Spleen (tissue), 11 donors: ENCODE measurements around the gene GRIP1. TPM values are rescaled to one million over a fixed set of nuclear protein-coding genes. Genes with fewer than 3 reads are reported as not detected.

Source experiments
- DNase-seq: peaks from one replicate; pipeline ENCODE4 v3.0.0-alpha.2; 2020
- H3K27ac ChIP-seq, 8 donors: fragments of 200-600 bp; sonication (generic) in 7 of 8; 1 replicate in 4 of 8; 2 replicates in 4 of 8; pipeline versions ENCODE4 v1.5.0 to v1.8.0; 2016 to 2021; ENCODE audit warnings: inconsistent platforms in 4 of 8, mild to moderate bottlenecking in 4 of 8, moderate library complexity in 1 of 8
- H3K27me3 ChIP-seq, 7 donors: fragments of 200-600 bp; sonication (generic) in 6 of 7; replicated peaks in 1 of 7; 1 replicate in 4 of 7; 2 replicates in 3 of 7; pipeline versions ENCODE4 v1.5.0 to v1.8.0; 2016 to 2021; ENCODE audit warnings: inconsistent platforms in 3 of 7, mild to moderate bottlenecking in 1 of 7
- H3K36me3 ChIP-seq, 6 donors: fragments of 200-600 bp; sonication (generic) in 5 of 6; 1 replicate in 4 of 6; 2 replicates in 2 of 6; pipeline versions ENCODE4 v1.5.0 to v1.8.0; 2016 to 2021; ENCODE audit warnings: inconsistent platforms in 2 of 6
- H3K4me1 ChIP-seq, 6 donors: fragments of 200-600 bp; sonication (generic) in 5 of 6; 1 replicate in 3 of 6; 2 replicates in 3 of 6; pipeline versions ENCODE4 v1.5.0 to v1.8.0; 2016 to 2021; ENCODE audit warnings: inconsistent platforms in 3 of 6
- H3K4me3 ChIP-seq, 8 donors: fragments of 200-600 bp; sonication (generic) in 7 of 8; 1 replicate in 4 of 8; 2 replicates in 4 of 8; pipeline versions ENCODE4 v1.5.0 to v1.8.0; 2016 to 2021; ENCODE audit warnings: inconsistent platforms in 4 of 8, mild to moderate bottlenecking in 4 of 8, moderate library complexity in 2 of 8
- H3K9me3 ChIP-seq, 8 donors: fragments of 200-600 bp; sonication (generic) in 7 of 8; 1 replicate in 4 of 8; 2 replicates in 4 of 8; pipeline versions ENCODE4 v1.5.0 to v1.8.0; 2016 to 2021; ENCODE audit warnings: inconsistent platforms in 4 of 8
- POLR2A ChIP-seq, 3 donors: fragments of 450-650 bp; IDR thresholded peaks; one replicate each; pipeline ENCODE4 v1.5.1; 2017; ENCODE audit warnings: antibody characterized with exemption in 3 of 3, mild to moderate bottlenecking in 1 of 3
- POLR2AphosphoS5 ChIP-seq, 3 donors: sonication (generic); formaldehyde crosslinking; IDR thresholded peaks; one replicate each; pipeline ENCODE4 v1.5.1; 2017; ENCODE audit warnings: antibody characterized with exemption in 3 of 3
- WGBS, 5 donors: extraction: QIAGEN DNeasy Blood & Tissue Kit in 3 of 5; methylation state at CpG; one replicate each; pipeline versions ENCODE4 v1.1.5 to v1.1.7; 2013 to 2018; 5-methylcytosine and 5-hydroxymethylcytosine counted together
- intact Hi-C: fragments of 100-400 bp; cut with DNase I; formaldehyde crosslinking; loops from one replicate; pipeline ENCODE4 v1.15.0; 2023; ENCODE audit warnings: low total_unique reads
- polyA plus RNA-seq, 3 donors: library from polyadenylated mRNA; stranded (reverse); fragments of 200-250 nt; gene quantifications; one replicate each; pipeline ENCODE4 v1.2.1, GENCODE V29; 2013
- total RNA-seq, 7 donors: library from RNA; depleted of rRNA in 3 of 7; stranded (reverse); fragments of >200 nt in 3 of 7; fragmentation: NEBNext Ultra II Directional in 4 of 7; extraction: Animal tissue kit (Norgen Biotek cat#: 25700) in 4 of 7; gene quantifications; one replicate each; pipeline versions ENCODE4 v1.1.0 to v1.2.1, GENCODE V29; 2016 to 2021
- TF ChIP-seq, protein P1 (sequence below), 11 experiments: fragments of 200-600 bp in 7 of 11; fragments of 450-650 bp in 4 of 11; sonication (generic) in 4 of 11; IDR thresholded peaks in 8 of 11; conservative IDR thresholded peaks in 3 of 11; 1 replicate in 7 of 11; 2 replicates in 4 of 11; pipeline versions ENCODE4 v1.4.0 to v1.8.0; 2016 to 2021; ENCODE audit warnings: antibody characterized with exemption in 11 of 11, inconsistent platforms in 4 of 11, mild to moderate bottlenecking in 1 of 11
- donor health status: healthy with polysubstance abuse.
- donor health status: DM: no; HTN: no; CAD: no; lungs with moderate emphysema.
- donor health status: DM: no; HTN: no; CAD: no.
- donor health status: Bipolar disorder and iron deficiency.
- donor health status: healthy.
- donor health status: DM: no; HTN: no; CAD: no.
- donor health status: DM: yes; HTN: yes; CAD: no.

GRIP1 gene
- total and polyA plus RNA-seq, 10 donors = 0.35 to 15.2 (median 4.8) TPM

DNA sequence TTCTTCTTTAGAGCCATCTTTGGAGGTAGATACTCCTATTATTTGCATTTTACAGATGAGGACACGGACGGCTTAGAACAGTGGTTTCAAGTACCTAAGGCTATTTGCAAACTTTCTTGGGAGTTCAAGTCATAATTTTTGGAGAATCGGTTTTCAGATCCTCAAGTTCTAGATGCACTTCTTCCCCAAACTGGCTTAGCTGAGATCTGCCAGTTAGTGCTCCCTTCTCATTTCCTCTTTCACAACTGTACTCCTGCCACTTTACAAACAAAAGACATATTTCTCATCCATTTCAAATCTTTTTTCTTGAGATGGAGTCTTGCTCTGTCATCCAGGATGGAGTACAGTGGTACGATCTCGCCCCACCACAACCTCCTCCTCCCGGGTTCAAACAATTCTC is 299.3 kb downstream of the GRIP1 start:
- DNase-seq = no peak
- TF ChIP-seq POLR2AphosphoS5 (IDR thresholded peaks at IDR 0.05) (no peak), POLR2A (IDR thresholded peaks at IDR 0.05) (no peak)
- TF ChIP-seq, protein P1, sequence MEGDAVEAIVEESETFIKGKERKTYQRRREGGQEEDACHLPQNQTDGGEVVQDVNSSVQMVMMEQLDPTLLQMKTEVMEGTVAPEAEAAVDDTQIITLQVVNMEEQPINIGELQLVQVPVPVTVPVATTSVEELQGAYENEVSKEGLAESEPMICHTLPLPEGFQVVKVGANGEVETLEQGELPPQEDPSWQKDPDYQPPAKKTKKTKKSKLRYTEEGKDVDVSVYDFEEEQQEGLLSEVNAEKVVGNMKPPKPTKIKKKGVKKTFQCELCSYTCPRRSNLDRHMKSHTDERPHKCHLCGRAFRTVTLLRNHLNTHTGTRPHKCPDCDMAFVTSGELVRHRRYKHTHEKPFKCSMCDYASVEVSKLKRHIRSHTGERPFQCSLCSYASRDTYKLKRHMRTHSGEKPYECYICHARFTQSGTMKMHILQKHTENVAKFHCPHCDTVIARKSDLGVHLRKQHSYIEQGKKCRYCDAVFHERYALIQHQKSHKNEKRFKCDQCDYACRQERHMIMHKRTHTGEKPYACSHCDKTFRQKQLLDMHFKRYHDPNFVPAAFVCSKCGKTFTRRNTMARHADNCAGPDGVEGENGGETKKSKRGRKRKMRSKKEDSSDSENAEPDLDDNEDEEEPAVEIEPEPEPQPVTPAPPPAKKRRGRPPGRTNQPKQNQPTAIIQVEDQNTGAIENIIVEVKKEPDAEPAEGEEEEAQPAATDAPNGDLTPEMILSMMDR (IDR thresholded peaks at IDR 0.05 in 8 of 11, conservative IDR thresholded peaks at IDR 0.05 in 3 of 11) = no peak
- Histone ChIP-seq H3K27ac (peak overlapping the region in 4 of 8 donors; percentile 39 to 52 (median 50)), H3K9me3 (no peaks in the 10 kb centered on the region), H3K4me1 (peaks cover 0 to 20% (median 6%) of the 10 kb centered on the region in 6 donors), H3K4me3 (no peak overlapping the region), H3K27me3 (no peaks in the 10 kb centered on the region), H3K36me3 (peaks cover 0 to 5% (median 0%) of the 10 kb centered on the region in 6 donors)
- intact Hi-C loops = no loop called here
- WGBS, 5 donors = 62 to 87% (median 71%) methylated on average over 6 of the region's 6 CpGs

DNA sequence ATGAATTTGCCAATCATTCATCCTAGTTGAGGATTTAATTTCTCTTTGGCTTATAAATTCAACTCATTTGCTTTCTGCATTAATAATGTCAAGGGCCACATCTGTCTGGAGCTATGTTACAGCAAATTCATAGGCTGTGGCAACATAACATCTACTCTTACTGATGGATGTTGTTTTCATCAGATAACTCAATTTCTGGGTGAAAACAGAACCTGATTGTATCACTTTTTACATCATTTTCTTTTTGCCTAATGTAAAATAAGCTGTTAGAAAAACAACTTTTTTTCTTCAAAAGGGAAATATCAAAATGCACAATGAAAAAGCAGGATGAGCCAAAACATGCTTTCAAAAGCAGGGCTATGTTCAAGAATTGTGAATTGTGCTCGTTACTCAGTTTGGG is 303.3 kb downstream of the GRIP1 start:
- Histone ChIP-seq H3K4me3 (no peak overlapping the region), H3K36me3 (peaks cover 0 to 12% (median 0%) of the 10 kb centered on the region in 6 donors), H3K27me3 (no peaks in the 10 kb centered on the region), H3K27ac (no peak overlapping the region), H3K4me1 (peaks cover 0 to 14% (median 3%) of the 10 kb centered on the region in 6 donors), H3K9me3 (no peaks in the 10 kb centered on the region)
- intact Hi-C loops = no loop called here
- TF ChIP-seq POLR2A (IDR thresholded peaks at IDR 0.05) (no peak), POLR2AphosphoS5 (IDR thresholded peaks at IDR 0.05) (no peak)
- TF ChIP-seq, protein P1 (IDR thresholded peaks at IDR 0.05 in 8 of 11, conservative IDR thresholded peaks at IDR 0.05 in 3 of 11) = no peak
- WGBS, 5 donors = 86 to 98% (median 92%) methylated on average over 1 of the region's 1 CpG
- DNase-seq = no peak

DNA sequence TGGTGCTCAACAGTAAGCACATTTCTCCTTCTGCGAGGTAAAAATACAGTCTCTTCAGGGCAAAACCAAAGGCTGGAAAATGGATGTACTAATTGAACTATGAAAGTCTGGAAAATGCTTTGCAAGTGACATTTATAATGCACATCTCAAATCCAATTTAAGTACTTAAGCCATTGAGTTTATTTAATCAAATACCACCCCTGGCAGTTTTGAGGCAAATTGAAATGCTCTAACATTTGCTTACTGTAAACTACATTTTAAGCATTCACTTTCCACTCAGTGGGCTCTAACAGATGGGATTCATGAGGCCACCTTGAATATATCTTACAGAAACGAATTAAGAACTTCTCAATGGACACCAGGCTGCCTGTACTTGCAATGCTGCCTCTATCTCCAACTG is 306.9 kb downstream of the GRIP1 start:
- no peak overlapping the region for H3K27ac ChIP-seq
- no peaks in the 10 kb centered on the region for H3K9me3 ChIP-seq
- peaks cover 0 to 11% (median 0%) of the 10 kb centered on the region in 6 donors for H3K36me3 ChIP-seq
- intact Hi-C loops = no loop called here
- 73 to 92% (median 86%) methylated on average over 2 of the region's 2 CpGs for WGBS, 5 donors
- no peaks in the 10 kb centered on the region for H3K27me3 ChIP-seq
- no peak for TF ChIP-seq POLR2A (IDR thresholded peaks at IDR 0.05)
- TF ChIP-seq, protein P1 (IDR thresholded peaks at IDR 0.05 in 8 of 11, conservative IDR thresholded peaks at IDR 0.05 in 3 of 11) = no peak
- no peak for TF ChIP-seq POLR2AphosphoS5 (IDR thresholded peaks at IDR 0.05)
- DNase-seq = no peak
- H3K4me3 ChIP-seq = no peak overlapping the region
- H3K4me1 ChIP-seq = peaks cover 0 to 2% (median 0%) of the 10 kb centered on the region in 6 donors

DNA sequence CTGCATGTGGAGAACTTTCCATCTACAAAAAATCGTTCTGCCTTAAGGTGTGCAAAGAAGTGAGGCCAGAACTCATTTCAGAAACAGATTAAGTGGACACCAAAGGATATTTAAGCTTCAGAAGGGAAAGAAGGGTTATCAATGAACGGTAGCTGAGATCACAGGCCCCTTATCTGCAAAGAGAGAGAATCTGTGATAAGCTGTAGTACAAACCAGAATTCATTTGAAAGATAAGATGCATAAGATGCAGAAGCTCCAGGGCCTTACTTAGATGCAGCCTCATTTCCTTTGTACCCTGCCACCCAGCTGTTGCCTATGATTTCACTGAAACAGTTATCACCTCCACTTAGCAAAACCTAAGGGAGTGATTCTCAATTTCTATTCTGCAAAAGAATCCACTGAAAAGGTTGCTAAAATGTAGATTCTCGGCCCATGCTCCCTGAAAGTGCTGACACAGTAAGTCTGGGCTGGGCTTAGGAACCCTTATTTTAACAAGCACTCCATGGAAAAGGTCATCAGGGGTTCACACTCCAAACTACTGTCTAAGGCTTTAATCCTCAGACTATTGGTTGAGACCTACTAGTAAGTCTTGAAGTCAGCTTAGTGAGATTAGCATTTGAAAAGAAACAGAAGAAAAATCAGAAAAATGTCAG is 311.7 kb downstream of the GRIP1 start:
- intact Hi-C loops = no loop called here
- H3K27ac ChIP-seq = no peak overlapping the region
- no peak overlapping the region for H3K4me3 ChIP-seq
- no peak for TF ChIP-seq POLR2AphosphoS5 (IDR thresholded peaks at IDR 0.05)
- TF ChIP-seq, protein P1 (IDR thresholded peaks at IDR 0.05 in 8 of 11, conservative IDR thresholded peaks at IDR 0.05 in 3 of 11) = no peak
- no peak for TF ChIP-seq POLR2A (IDR thresholded peaks at IDR 0.05)
- H3K9me3 ChIP-seq = no peaks in the 10 kb centered on the region
- H3K36me3 ChIP-seq = peaks cover 0 to 11% (median 0%) of the 10 kb centered on the region in 6 donors
- DNase-seq = no peak
- H3K4me1 ChIP-seq = peaks cover 0 to 19% (median 0%) of the 10 kb centered on the region in 6 donors
- no peaks in the 10 kb centered on the region for H3K27me3 ChIP-seq
- 53 to 81% (median 61%) methylated on average over 3 of the region's 3 CpGs for WGBS, 5 donors
